ENCODE measurements around the gene TMEM41A. TPM values are rescaled to one million over a fixed set of nuclear protein-coding genes. Genes with fewer than 3 reads are reported as not detected.

Gene TMEM41A
- total RNA-seq, 8 experiments from 2014 or later = 9.7 to 16.6 (median 13.2) TPM

DNA sequence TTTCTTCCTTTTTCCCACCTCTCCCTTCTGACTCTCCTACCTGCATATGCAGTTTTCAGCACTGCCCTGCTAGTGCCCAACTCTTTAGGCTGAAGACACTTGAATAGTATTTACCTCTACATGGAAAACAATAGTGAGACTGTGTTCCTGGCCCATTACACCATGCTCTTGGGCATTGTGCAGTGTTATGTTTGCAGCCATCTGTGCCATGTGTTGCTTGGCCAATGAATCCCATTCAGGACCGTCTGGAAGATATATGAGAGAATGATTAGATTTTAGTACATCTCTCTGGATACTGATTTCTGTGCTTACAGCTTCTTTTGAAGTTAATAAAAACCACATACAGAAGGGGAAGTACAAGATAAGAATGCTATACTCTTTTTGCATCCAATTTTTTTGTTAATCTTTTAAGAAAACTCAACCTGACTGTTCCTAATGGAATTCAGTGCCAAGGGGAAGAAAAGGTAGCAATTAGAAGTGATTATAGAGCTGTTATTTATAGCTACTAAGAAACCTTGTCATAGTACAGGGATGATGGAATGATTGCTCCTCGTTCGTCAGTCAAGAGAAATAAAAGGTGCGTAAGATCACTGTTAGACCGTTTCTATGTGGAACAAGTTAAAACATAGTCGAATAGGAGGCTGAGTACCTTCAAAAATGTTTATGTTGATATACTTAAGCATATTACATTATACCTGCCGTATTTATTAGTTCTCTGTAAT, 58.9 kb downstream of the TMEM41A start:
- no peaks in the 10 kb centered on the region for H3K4me1 ChIP-seq (replicated peaks in 1 of 2)
- H3K4me3 ChIP-seq = no peak overlapping the region
- in situ Hi-C loops (cut with MboI; ENCODE audit: low pct_unique_long_range_greater_than_20kb in 2 of 9, low sequenced_read_pairs in 9 of 9, unreplicated experiment in 9 of 9) = no loop called here
- H3K27ac ChIP-seq = no peak overlapping the region
- peak in 3 of 8 experiments; percentile 43 to 99 (median 53) for ATAC-seq (replicated peaks in 6 of 8)
- WGBS, 10 experiments = 23 to 95% (median 77%) methylated on average over 4 to 7 of the region's 7 CpGs

Other genes starting within 250 kb of the TMEM41A start
- gene EHHADH, start 245.0 kb downstream of the TMEM41A start, total RNA-seq = 10 to 100 TPM in 1 of 8 experiments, 1 to 10 TPM in 3, under 1 TPM in 4; under 0.01 to 14.9 (median 1.7) TPM
- 10 to 100 TPM in 7 of 8 experiments, 1 to 10 TPM in 1; 8.5 to 41.1 (median 14.4) TPM for gene MAP3K13, start 135.9 kb downstream of the TMEM41A start, total RNA-seq
- gene LIPH, start 53.6 kb upstream of the TMEM41A start, total RNA-seq = 10 to 100 TPM in 3 of 8 experiments, 1 to 10 TPM in 1, under 1 TPM in 4; 0.05 to 17.8 (median 1.5) TPM
- gene SENP2, start 87.3 kb upstream of the TMEM41A start, total RNA-seq = 10 to 100 TPM; 22.5 to 45.7 (median 29.8) TPM